HTERT RPE-1 (cell line): Measurements from ENCODE around the gene NAP1L4.
"Not testable (repeated sequence)": the region's sequence is repeated elsewhere in the genome, so short reads cannot be mapped to it uniquely, and the experiment has no call there.

Experiments
- in situ Hi-C: fragments of 300-500 bp; cut with MboI; formaldehyde crosslinking; loops from 4 replicates; pipeline ENCODE4 v1.14.3; 2020; ENCODE audit warnings: low sequenced_read_pairs

The NAP1L4 gene

GRCh38 chr11:2911088-2911784, 80.9 kb downstream of the NAP1L4 start:
- in situ Hi-C loops, result no loop called here

GRCh38 chr11:2910401-2910955, 81.7 kb downstream of the NAP1L4 start:
- in situ Hi-C loops, result no loop called here

GRCh38 chr11:2909133-2909902, 82.8 kb downstream of the NAP1L4 start:
- in situ Hi-C loops, result no loop called here

GRCh38 chr11:2908130-2908529, 84.0 kb downstream of the NAP1L4 start:
- in situ Hi-C loops, result no loop called here

GRCh38 chr11:2905299-2905698, 86.8 kb downstream of the NAP1L4 start:
- in situ Hi-C loops, result not testable (repeated sequence)

- in situ Hi-C loops, result no loop called here
Observed at GRCh38 chr11:2904153-2905052, 87.7 kb downstream of the NAP1L4 start.

- in situ Hi-C loops, result no loop called here
Observed at GRCh38 chr11:2903672-2904011, 88.5 kb downstream of the NAP1L4 start.

- in situ Hi-C loops, result no loop called here
Observed at GRCh38 chr11:2902784-2903671, 89.1 kb downstream of the NAP1L4 start.

- in situ Hi-C loops, result no loop called here
Observed at GRCh38 chr11:2901854-2902783, 90.0 kb downstream of the NAP1L4 start.

- in situ Hi-C loops, result no loop called here
Observed at GRCh38 chr11:2901196-2901796, 90.8 kb downstream of the NAP1L4 start.

- in situ Hi-C loops, result no loop called here
Observed at GRCh38 chr11:2899080-2899783, 92.9 kb downstream of the NAP1L4 start.

- in situ Hi-C loops, result no loop called here
Observed at GRCh38 chr11:2898366-2899079, 93.6 kb downstream of the NAP1L4 start.

- in situ Hi-C loops, result no loop called here
Observed at GRCh38 chr11:2897048-2897447, 95.1 kb downstream of the NAP1L4 start.

GRCh38 chr11:2896047-2896446, 96.1 kb downstream of the NAP1L4 start:
- in situ Hi-C loops, result no loop called here
